Measurements from ENCODE around the gene CDKL2.

DNA sequence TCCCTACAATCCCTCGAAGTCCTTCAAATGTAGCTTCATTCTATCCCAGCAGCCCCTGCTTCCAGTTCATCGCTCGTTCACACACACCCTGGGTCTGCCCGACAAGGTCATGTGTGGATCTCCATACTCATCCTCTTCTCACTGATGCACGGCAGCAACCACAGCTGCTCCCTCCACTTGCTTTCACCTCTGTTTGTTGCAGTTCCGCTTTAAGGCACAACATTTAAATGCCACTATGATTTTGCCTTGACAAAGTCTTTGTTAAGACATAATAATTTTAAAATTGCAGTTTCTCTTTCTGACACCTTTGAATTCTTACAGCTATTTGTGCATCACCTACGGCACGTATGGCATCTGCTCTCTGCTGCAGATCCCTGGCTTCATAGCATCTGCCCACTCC lies 72.6 kb downstream of the CDKL2 start:
- no peak for TF ChIP-seq EZH2phosphoT487 (IDR thresholded peaks at IDR 0.05; ENCODE audit: borderline replicate concordance)
- TF ChIP-seq, protein P1, sequence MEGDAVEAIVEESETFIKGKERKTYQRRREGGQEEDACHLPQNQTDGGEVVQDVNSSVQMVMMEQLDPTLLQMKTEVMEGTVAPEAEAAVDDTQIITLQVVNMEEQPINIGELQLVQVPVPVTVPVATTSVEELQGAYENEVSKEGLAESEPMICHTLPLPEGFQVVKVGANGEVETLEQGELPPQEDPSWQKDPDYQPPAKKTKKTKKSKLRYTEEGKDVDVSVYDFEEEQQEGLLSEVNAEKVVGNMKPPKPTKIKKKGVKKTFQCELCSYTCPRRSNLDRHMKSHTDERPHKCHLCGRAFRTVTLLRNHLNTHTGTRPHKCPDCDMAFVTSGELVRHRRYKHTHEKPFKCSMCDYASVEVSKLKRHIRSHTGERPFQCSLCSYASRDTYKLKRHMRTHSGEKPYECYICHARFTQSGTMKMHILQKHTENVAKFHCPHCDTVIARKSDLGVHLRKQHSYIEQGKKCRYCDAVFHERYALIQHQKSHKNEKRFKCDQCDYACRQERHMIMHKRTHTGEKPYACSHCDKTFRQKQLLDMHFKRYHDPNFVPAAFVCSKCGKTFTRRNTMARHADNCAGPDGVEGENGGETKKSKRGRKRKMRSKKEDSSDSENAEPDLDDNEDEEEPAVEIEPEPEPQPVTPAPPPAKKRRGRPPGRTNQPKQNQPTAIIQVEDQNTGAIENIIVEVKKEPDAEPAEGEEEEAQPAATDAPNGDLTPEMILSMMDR (conservative IDR thresholded peaks at IDR 0.05; ENCODE audit: low read length), result no peak

All from Loucy (cell line).